GM12892 (cell line): ENCODE data around the gene ABCC9.

Source experiments
- POLR2A ChIP-seq: IDR thresholded peaks from 2 replicates; pipeline ENCODE4 v1.6.1; 2011; ENCODE audit warnings: low read depth, low read length, control low read depth
- POLR2AphosphoS5 ChIP-seq: IDR thresholded peaks from 2 replicates; pipeline ENCODE4 v1.6.1; 2011; ENCODE audit warnings: low read depth, low read length, control low read depth
- TAF1 ChIP-seq: IDR thresholded peaks from 2 replicates; pipeline ENCODE4 v1.6.1; 2011; ENCODE audit warnings: low read depth, mild to moderate bottlenecking, control low read depth, low read length, borderline replicate concordance

GRCh38 chr12:21823581-21823980, 117.6 kb downstream of the ABCC9 start:
- no peak for TF ChIP-seq POLR2AphosphoS5
- no peak for TF ChIP-seq POLR2A
- TF ChIP-seq TAF1 = no peak
